OCI-LY7 (cell line): ENCODE data around the gene HOXC10. TPM values are rescaled to one million over a fixed set of nuclear protein-coding genes. Genes with fewer than 3 reads are reported as not detected.

ENCODE experiments used
- BruUV-seq: library from RNA; stranded (reverse); fragments of 400-500 nt; replicated peaks from 2 replicates; lab custom pipeline; 2021; lab: Mats Ljungman, UMichigan
- CTCF ChIA-PET: fragments of 300-600 bp; sonication (Branson Sonifier 250); formaldehyde crosslinking; loops from one replicate; lab custom pipeline; 2022; ENCODE audit warnings: antibody characterized with exemption; ENCODE audit not compliant: unreplicated experiment; lab: Charles Lee
- POLR2A ChIA-PET: fragments of 300-600 bp; sonication (Branson Sonifier 250); formaldehyde crosslinking; loops from one replicate; lab custom pipeline; 2022; ENCODE audit warnings: antibody characterized with exemption; lab: Charles Lee
- DNase-seq: peaks from one replicate; pipeline ENCODE4 v3.0.0-alpha.2; 2015; ENCODE audit warnings: low spot score
- H2AFZ ChIP-seq: fragments of 200-600 bp; sonication (generic), shearing (Covaris generic); 2 replicates; pipeline ENCODE4 v1.6.1; 2014; ENCODE audit warnings: mild to moderate bottlenecking, antibody characterized with exemption, low read length, moderate library complexity
- H3K27ac ChIP-seq: fragments of 200-600 bp; sonication (generic); 2 replicates; pipeline ENCODE4 v1.5.1; 2014; ENCODE audit warnings: mixed run types, low read depth, mild to moderate bottlenecking, moderate library complexity, low read length, inconsistent platforms; ENCODE audit not compliant: poor library complexity, severe bottlenecking
- H3K36me3 ChIP-seq: fragments of 200-600 bp; sonication (generic); 2 replicates; pipeline ENCODE4 v1.6.1; 2014; ENCODE audit warnings: mild to moderate bottlenecking, antibody characterized with exemption, low read length, moderate library complexity, mixed read lengths; ENCODE audit not compliant: insufficient read depth
- H3K4me1 ChIP-seq: fragments of 200-600 bp; sonication (generic); 2 replicates; pipeline ENCODE4 v1.5.1; 2014; ENCODE audit warnings: mild to moderate bottlenecking, low read length; ENCODE audit not compliant: insufficient read depth, poor library complexity, severe bottlenecking
- H3K4me2 ChIP-seq: fragments of 200-600 bp; sonication (generic); 2 replicates; pipeline ENCODE4 v1.6.1; 2014; ENCODE audit warnings: mild to moderate bottlenecking, low read length
- H3K4me3 ChIP-seq: fragments of 200-600 bp; sonication (generic); 2 replicates; pipeline ENCODE4 v1.5.1; 2014; ENCODE audit warnings: mild to moderate bottlenecking, low read depth, low read length; ENCODE audit not compliant: poor library complexity, severe bottlenecking
- H3K79me2 ChIP-seq: fragments of 200-600 bp; sonication (generic); 2 replicates; pipeline ENCODE4 v1.6.1; 2016; ENCODE audit warnings: low read depth, mild to moderate bottlenecking, low read length, moderate library complexity, mixed read lengths; ENCODE audit not compliant: insufficient read depth
- H3K9me2 ChIP-seq: fragments of 200-600 bp; sonication (generic); 2 replicates; pipeline ENCODE4 v1.6.1; 2016; ENCODE audit warnings: mild to moderate bottlenecking, low read length, mixed read lengths; ENCODE audit not compliant: insufficient read depth
- H3K9me3 ChIP-seq: fragments of 200-600 bp; sonication (generic); 2 replicates; pipeline ENCODE4 v1.6.1; 2014; ENCODE audit warnings: mild to moderate bottlenecking, mixed run types, low read length, mixed read lengths
- H4K20me1 ChIP-seq: fragments of 200-600 bp; sonication (generic); 2 replicates; pipeline ENCODE4 v1.6.1; 2014; ENCODE audit warnings: mild to moderate bottlenecking, antibody characterized with exemption, low read length, moderate library complexity, mixed read lengths; ENCODE audit not compliant: insufficient read depth
- CTCF ChIP-seq: fragments of 200-600 bp; sonication (generic); conservative IDR thresholded peaks from 2 replicates; pipeline ENCODE4 v1.5.1; 2014; ENCODE audit warnings: mild to moderate bottlenecking, antibody characterized with exemption, low read length, moderate library complexity, mixed read lengths
- EZH2phosphoT487 ChIP-seq: fragments of 200-600 bp; sonication (generic); IDR thresholded peaks from 2 replicates; pipeline ENCODE4 v1.6.1; 2018; ENCODE audit warnings: low read depth, borderline replicate concordance, mild to moderate bottlenecking, mixed run types, antibody characterized with exemption, low read length, moderate library complexity, mixed read lengths
- intact Hi-C: fragments of 100-400 bp; cut with micrococcal nuclease; formaldehyde crosslinking; loops from one replicate; pipeline ENCODE4 v1.10.0; 2022; ENCODE audit not compliant: unreplicated experiment
- total RNA-seq, 2 experiments: library from RNA; depleted of rRNA in 1 of 2; stranded (reverse); fragments of >200 nt in 1 of 2; shearing (Covaris generic) in 1 of 2; gene quantifications; 2 replicates each; pipeline ENCODE4 v1.2.3, GENCODE V29; 2014 to 2022

HOXC10 gene
- total RNA-seq, 2 experiments from 2014 or later = 0.25 to 0.28 TPM

DNA sequence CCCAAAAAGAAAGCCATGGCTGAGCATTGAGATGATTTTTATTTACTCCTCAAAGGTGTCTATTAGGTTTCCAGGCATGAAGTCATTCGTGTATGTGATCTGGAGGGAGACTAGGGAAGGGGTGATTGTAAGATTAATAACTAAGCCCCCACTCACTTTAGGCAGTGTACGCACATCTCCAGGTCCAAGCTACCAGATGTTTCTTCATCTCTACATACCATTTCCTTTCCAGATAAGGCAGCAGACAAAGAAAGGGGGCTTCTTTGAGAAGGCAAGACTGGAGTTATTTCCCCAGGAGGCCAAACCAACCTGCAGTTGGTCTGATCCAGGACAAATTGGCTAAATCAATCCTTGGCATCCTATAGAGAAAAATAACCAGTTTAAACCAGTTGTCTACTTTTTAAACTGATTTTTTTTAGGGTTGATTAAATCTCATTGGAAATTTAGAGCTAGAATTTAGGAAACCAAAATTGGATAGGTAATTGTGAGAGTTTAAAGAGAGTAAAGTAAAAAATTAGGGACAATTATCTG is 42.4 kb upstream of the HOXC10 start:
- intact Hi-C loops = no loop called here
- BruUV-seq = no TSS peak

GRCh38 chr12:53944209-53944608 is 40.7 kb upstream of the HOXC10 start:
- Histone ChIP-seq H3K4me1 (no peaks in the 10 kb centered on the region), H3K36me3 (no peaks in the 10 kb centered on the region), H3K4me3 (no peak overlapping the region), H3K27ac (no peak overlapping the region), H3K4me2 (no peak overlapping the region), H3K79me2 (no peaks in the 10 kb centered on the region), H2AFZ (no peak overlapping the region), H3K9me3 (no peaks in the 10 kb centered on the region), H3K9me2 (no peaks in the 10 kb centered on the region), H4K20me1 (no peaks in the 10 kb centered on the region)
- intact Hi-C loops = no loop called here
- ChIA-PET POLR2A (no interaction called here), CTCF (no interaction called here)
- TF ChIP-seq CTCF = no peak
- no peak for TF ChIP-seq EZH2phosphoT487
- BruUV-seq = no TSS peak
- no peak for DNase-seq

More for the DNA sequence above, 42.4 kb upstream of the HOXC10 start:
- Histone ChIP-seq H3K9me2 (no peaks in the 10 kb centered on the region), H3K4me2 (no peak overlapping the region), H3K79me2 (no peaks in the 10 kb centered on the region), H3K9me3 (no peaks in the 10 kb centered on the region), H2AFZ (no peak overlapping the region), H3K36me3 (no peaks in the 10 kb centered on the region), H4K20me1 (no peaks in the 10 kb centered on the region), H3K27ac (no peak overlapping the region), H3K4me1 (no peaks in the 10 kb centered on the region), H3K4me3 (no peak overlapping the region)
- ChIA-PET POLR2A (interaction anchor here (0.6 to 0.8 kb wide), 3 partner anchors 26 to 197 kb away, joined by 3 to 6 read pairs (median 3); no protein-coding TSS in a partner anchor), CTCF (no interaction called here)
- TF ChIP-seq EZH2phosphoT487 (no peak), CTCF (no peak)
- DNase-seq = no peak
